HepG2 (cell line): Measurements from ENCODE around the gene VPS13D. TPM values are rescaled to one million over a fixed set of nuclear protein-coding genes. Genes with fewer than 3 reads are reported as not detected.
A peak's percentile ranks its signal among the peaks of the same experiment; 100 is the strongest.

Experiments used
- ARID5B ChIP-seq: IDR thresholded peaks from 2 replicates; pipeline ENCODE4 v1.4.0; 2020; ENCODE audit warnings: mild to moderate bottlenecking, missing genetic modification reagents
- FOXA1 ChIP-seq, 2 experiments: fragments of 450-650 bp in 1 of 2; sonication (generic) in 1 of 2; formaldehyde crosslinking in 1 of 2; IDR thresholded peaks; 2 replicates each; pipeline versions ENCODE4 v1.4.0 to v1.6.1; 2016 to 2020; ENCODE audit warnings: missing genetic modification reagents in 1 of 2
- FOXA3 ChIP-seq: IDR thresholded peaks from 2 replicates; pipeline ENCODE4 v1.6.1; 2016; ENCODE audit warnings: missing genetic modification reagents, missing compliant biosample characterization
- HDAC1 ChIP-seq: sonication (generic); formaldehyde crosslinking; IDR thresholded peaks from 2 replicates; pipeline ENCODE4 v1.5.1; 2020; ENCODE audit warnings: mild to moderate bottlenecking, missing genetic modification reagents
- HIVEP1 ChIP-seq: sonication (generic); formaldehyde crosslinking; IDR thresholded peaks from 2 replicates; pipeline ENCODE4 v1.4.0; 2020; ENCODE audit warnings: mild to moderate bottlenecking, missing genetic modification reagents
- ISL2 ChIP-seq: sonication (generic); formaldehyde crosslinking; IDR thresholded peaks from 2 replicates; pipeline ENCODE4 v1.5.0; 2020; ENCODE audit warnings: missing genetic modification reagents
- KDM5B ChIP-seq: sonication (generic); formaldehyde crosslinking; IDR thresholded peaks from 2 replicates; pipeline ENCODE4 v1.4.0; 2020; ENCODE audit warnings: missing genetic modification reagents, mild to moderate bottlenecking, borderline replicate concordance
- MEF2D ChIP-seq: sonication (generic); formaldehyde crosslinking; IDR thresholded peaks from 2 replicates; pipeline ENCODE4 v1.5.1; 2020; ENCODE audit warnings: mild to moderate bottlenecking, missing genetic modification reagents
- NR1H2 ChIP-seq: sonication (generic); formaldehyde crosslinking; IDR thresholded peaks from 2 replicates; pipeline ENCODE4 v1.8.1; 2022; ENCODE audit warnings: low read depth, missing genetic modification reagents, borderline replicate concordance
- NR2C2 ChIP-seq: sonication (generic); formaldehyde crosslinking; IDR thresholded peaks from 2 replicates; pipeline ENCODE4 v1.4.0; 2020; ENCODE audit warnings: missing genetic modification reagents, mild to moderate bottlenecking, moderate library complexity, borderline replicate concordance
- PITX1 ChIP-seq: sonication (generic); formaldehyde crosslinking; IDR thresholded peaks from 2 replicates; pipeline ENCODE4 v1.5.1; 2020; ENCODE audit warnings: mild to moderate bottlenecking, missing genetic modification reagents
- POGZ ChIP-seq: sonication (generic); formaldehyde crosslinking; IDR thresholded peaks from 2 replicates; pipeline ENCODE4 v1.4.0; 2020; ENCODE audit warnings: mild to moderate bottlenecking, missing genetic modification reagents
- STAT5B ChIP-seq: sonication (generic); formaldehyde crosslinking; IDR thresholded peaks from 2 replicates; pipeline ENCODE4 v1.4.0; 2020; ENCODE audit warnings: missing genetic modification reagents
- TARDBP ChIP-seq: sonication (generic); formaldehyde crosslinking; IDR thresholded peaks from 2 replicates; pipeline ENCODE4 v1.8.0; 2022; ENCODE audit warnings: mild to moderate bottlenecking, missing genetic modification reagents
- YY1 ChIP-seq: IDR thresholded peaks from 2 replicates; pipeline ENCODE4 v1.6.1; 2011; ENCODE audit warnings: low read length, low read depth, moderate library complexity, mild to moderate bottlenecking; ENCODE audit not compliant: insufficient read depth, insufficient replicate concordance
- ZBTB38 ChIP-seq: sonication (generic); formaldehyde crosslinking; IDR thresholded peaks from 2 replicates; pipeline ENCODE4 v1.5.1; 2020; ENCODE audit warnings: mild to moderate bottlenecking, missing genetic modification reagents
- ZBTB39 ChIP-seq: sonication (generic); formaldehyde crosslinking; IDR thresholded peaks from 2 replicates; pipeline ENCODE4 v1.5.0; 2020; ENCODE audit warnings: missing genetic modification reagents
- ZBTB4 ChIP-seq: sonication (generic); formaldehyde crosslinking; IDR thresholded peaks from 2 replicates; pipeline ENCODE4 v1.4.0; 2020; ENCODE audit warnings: missing genetic modification reagents, mild to moderate bottlenecking, borderline replicate concordance
- ZBTB7A ChIP-seq: sonication (generic); formaldehyde crosslinking; IDR thresholded peaks from 2 replicates; pipeline ENCODE4 v1.8.0; 2022; ENCODE audit warnings: mild to moderate bottlenecking, missing genetic modification reagents
- ZBTB7B ChIP-seq: sonication (generic); formaldehyde crosslinking; IDR thresholded peaks from 2 replicates; pipeline ENCODE4 v1.4.0; 2020; ENCODE audit warnings: missing genetic modification reagents
- ZNF644 ChIP-seq: IDR thresholded peaks from 2 replicates; pipeline ENCODE4 v1.6.1; 2016; ENCODE audit warnings: low read depth
- polyA plus RNA-seq, 8 experiments: library from polyadenylated mRNA; depleted of rRNA in 3 of 8; stranded (reverse) in 7 of 8; unstranded in 1 of 8; fragments of >200 nt; fragmentation: Illumina TruSeq in 4 of 8; extraction: Trizol in 4 of 8; gene quantifications; 2 replicates each; pipeline versions ENCODE4 v1.2.1 to v1.2.3, GENCODE V29; 2011 to 2016; ENCODE audit warnings: low read depth in 4 of 8, missing spikeins in 1 of 8, mixed read lengths in 1 of 8; ENCODE audit not compliant: insufficient read depth in 1 of 8
- total RNA-seq, 5 experiments: library from RNA; depleted of rRNA; stranded (reverse); fragments of >200 nt; fragmentation: Illumina TruSeq; extraction: Trizol; gene quantifications; 2 replicates each; pipeline ENCODE4 v1.2.3, GENCODE V29; 2016; ENCODE audit warnings: low read depth in 1 of 5

VPS13D gene
- total and polyA plus RNA-seq, 2 of the 13 experiments (the other 11 are each of a cell fraction or from before 2014, with no cell fraction given): 8.6 to 13.9 TPM

- no peak for TF ChIP-seq ZBTB39
- peak; percentile 68; the same call in 1 of the 2 replicates for TF ChIP-seq PITX1 (CRISPR knock-in tag)
- TF ChIP-seq ZBTB38 (CRISPR knock-in tag): peak; percentile 48
- peak; percentile 71; the same call in 1 of the 2 replicates for TF ChIP-seq MEF2D
- TF ChIP-seq STAT5B: no peak
- TF ChIP-seq YY1: no peak
- peak; percentile 59 for TF ChIP-seq FOXA3
- TF ChIP-seq KDM5B (CRISPR knock-in tag): peak; percentile 48; the same call in 1 of the 2 replicates
- no peak for TF ChIP-seq FOXA1 (IDR thresholded peaks at IDR 0.05)
- peak; percentile 15; the same call in 1 of the 2 replicates for TF ChIP-seq FOXA1 (CRISPR knock-in tag; IDR thresholded peaks at IDR 0.05)
- peak; percentile 51; the same call in 1 of the 2 replicates for TF ChIP-seq TARDBP (CRISPR knock-in tag)
- TF ChIP-seq ARID5B (CRISPR knock-in tag): peak; percentile 84
- TF ChIP-seq ZNF644 (CRISPR knock-in tag): no peak
- TF ChIP-seq POGZ (CRISPR knock-in tag): peak; percentile 67
- TF ChIP-seq ZBTB7B (CRISPR knock-in tag): 0 out of 2 replicates have a peak, but pooled peaks have one; percentile 36
- TF ChIP-seq HDAC1 (CRISPR knock-in tag): peak; percentile 58
- TF ChIP-seq ZBTB7A: peak; percentile 55; the same call in 1 of the 2 replicates
- TF ChIP-seq ZBTB4 (CRISPR knock-in tag): peak; percentile 66; the same call in 1 of the 2 replicates
- TF ChIP-seq NR1H2 (CRISPR knock-in tag): no peak
- 0 out of 2 replicates have a peak, but pooled peaks have one; percentile 39 for TF ChIP-seq HIVEP1 (CRISPR knock-in tag)
- peak; percentile 48; the same call in 1 of the 2 replicates for TF ChIP-seq NR2C2 (CRISPR knock-in tag)
- peak; percentile 48; the same call in 1 of the 2 replicates for TF ChIP-seq ISL2 (CRISPR knock-in tag)
Observed at GRCh38 chr1:12433323-12434053, 203.7 kb downstream of the VPS13D start (continued).
